K562 (cell line): ENCODE measurements around the gene HSDL2. TPM values are rescaled to one million over a fixed set of nuclear protein-coding genes. Genes with fewer than 3 reads are reported as not detected.

ENCODE experiments used
- ATF2 ChIP-seq: sonication (generic); formaldehyde crosslinking; IDR thresholded peaks from 2 replicates; pipeline ENCODE4 v1.8.1; 2022; ENCODE audit warnings: missing genetic modification reagents
- BACH1 ChIP-seq: fragments of 200-800 bp; sonication (Bioruptor generic); IDR thresholded peaks from 2 replicates; pipeline ENCODE4 v1.6.1; 2016; ENCODE audit warnings: missing genetic modification characterization, missing compliant biosample characterization
- FOXJ2 ChIP-seq: fragments of 200-800 bp; sonication (Bioruptor generic); IDR thresholded peaks from 2 replicates; pipeline ENCODE4 v1.6.1; 2016; ENCODE audit warnings: missing genetic modification characterization, missing compliant biosample characterization
- GTF2B ChIP-seq: IDR thresholded peaks from 2 replicates; pipeline ENCODE4 v1.6.1; 2011; ENCODE audit not compliant: insufficient read length; ENCODE audit errors: extremely low read depth
- GTF3C2 ChIP-seq: IDR thresholded peaks from 3 replicates; pipeline ENCODE4 v1.6.1; 2011; ENCODE audit warnings: borderline replicate concordance, mild to moderate bottlenecking, moderate library complexity; ENCODE audit not compliant: insufficient read length; ENCODE audit errors: extremely low read depth
- HDAC2 ChIP-seq: fragments of 450-650 bp; IDR thresholded peaks from 2 replicates; pipeline ENCODE4 v1.6.1; 2016; ENCODE audit warnings: mild to moderate bottlenecking
- KDM2B ChIP-seq: fragments of 250-450 bp; sonication (Bioruptor Pico); IDR thresholded peaks from 2 replicates; pipeline ENCODE4 v1.8.0; 2021; ENCODE audit warnings: mild to moderate bottlenecking, moderate library complexity
- LEF1 ChIP-seq: fragments of 450-650 bp; IDR thresholded peaks from 2 replicates; pipeline ENCODE4 v1.6.1; 2016; ENCODE audit warnings: mild to moderate bottlenecking
- NCOA6 ChIP-seq: fragments of 450-650 bp; IDR thresholded peaks from 2 replicates; pipeline ENCODE4 v1.6.1; 2017; ENCODE audit warnings: mild to moderate bottlenecking
- NFRKB ChIP-seq: fragments of 450-650 bp; IDR thresholded peaks from 2 replicates; pipeline ENCODE4 v1.6.1; 2016; ENCODE audit warnings: low read depth
- PKNOX1 ChIP-seq: fragments of 450-650 bp; IDR thresholded peaks from 2 replicates; pipeline ENCODE4 v1.6.1; 2016
- RUNX1 ChIP-seq: sonication (generic); IDR thresholded peaks from 2 replicates; pipeline ENCODE4 v1.6.1; 2016; ENCODE audit warnings: antibody characterized with exemption, low read depth
- SIN3A ChIP-seq, 2 experiments: fragments of 150-350 bp in 1 of 2; IDR thresholded peaks; 2 replicates each; pipeline ENCODE4 v1.6.1; 2011 to 2016; ENCODE audit warnings: borderline replicate concordance in 2 of 2, low read depth in 2 of 2, low read length in 2 of 2, mild to moderate bottlenecking in 2 of 2, moderate library complexity in 2 of 2; ENCODE audit not compliant: control insufficient read depth in 1 of 2
- SMARCA4 ChIP-seq: fragments of 450-650 bp; IDR thresholded peaks from 2 replicates; pipeline ENCODE4 v1.6.1; 2016
- TEAD4 ChIP-seq, 2 experiments: sonication (generic) in 1 of 2; formaldehyde crosslinking in 1 of 2; IDR thresholded peaks; 2 replicates each; pipeline versions ENCODE4 v1.6.1 to v1.8.0; 2012 to 2022; ENCODE audit warnings: borderline replicate concordance in 1 of 2, inconsistent platforms in 1 of 2, low read length in 1 of 2, mild to moderate bottlenecking in 1 of 2, missing genetic modification reagents in 1 of 2
- TOE1 ChIP-seq, 2 experiments: fragments of 450-650 bp in 1 of 2; sonication (generic) in 1 of 2; formaldehyde crosslinking in 1 of 2; IDR thresholded peaks; 2 replicates each; pipeline versions ENCODE4 v1.7.1 to v1.8.0; 2016 to 2022; ENCODE audit warnings: borderline replicate concordance in 2 of 2, mild to moderate bottlenecking in 2 of 2, antibody characterized with exemption in 1 of 2, inconsistent platforms in 1 of 2, low read depth in 1 of 2, missing genetic modification reagents in 1 of 2, moderate library complexity in 1 of 2
- USF1 ChIP-seq: sonication (generic); formaldehyde crosslinking; IDR thresholded peaks from 2 replicates; pipeline ENCODE4 v1.9.0; 2022; ENCODE audit warnings: mild to moderate bottlenecking, missing genetic modification reagents
- ZC3H4 ChIP-seq: sonication (generic); formaldehyde crosslinking; IDR thresholded peaks from 2 replicates; pipeline ENCODE4 v1.9.0; 2021; ENCODE audit warnings: missing genetic modification reagents, borderline replicate concordance
- ZNF133 ChIP-seq: fragments of 250-450 bp; sonication (Bioruptor Pico); IDR thresholded peaks from 2 replicates; pipeline ENCODE4 v1.4.0; 2020; ENCODE audit warnings: mild to moderate bottlenecking
- ZNF395 ChIP-seq: fragments of 200-800 bp; sonication (Bioruptor generic); IDR thresholded peaks from 2 replicates; pipeline ENCODE4 v1.6.1; 2017; ENCODE audit warnings: missing genetic modification characterization, missing compliant biosample characterization
- polyA plus RNA-seq, 8 experiments: library from polyadenylated mRNA; depleted of rRNA in 4 of 8; stranded (reverse) in 5 of 8; unstranded in 3 of 8; fragments of >200 nt; fragmentation: Nextera tagmentation in 2 of 8; fragmentation: Illumina TruSeq in 1 of 8; extraction: Ambion mirVana in 2 of 8; extraction: Trizol in 1 of 8; gene quantifications; 2 replicates each; pipeline versions ENCODE4 v1.2.1 to v1.2.3, GENCODE V29; 2011 to 2014; ENCODE audit warnings: inconsistent platforms in 1 of 8, missing spikeins in 1 of 8
- total RNA-seq, 7 experiments: library from RNA; depleted of rRNA in 6 of 7; stranded (reverse); fragments of >200 nt in 6 of 7; fragmentation: Illumina TruSeq in 2 of 7; extraction: Trizol in 2 of 7; gene quantifications; 2 replicates each; pipeline versions ENCODE4 v1.2.1 to v1.2.3, GENCODE V29; 2011 to 2021; ENCODE audit warnings: low replicate concordance in 1 of 7

The HSDL2 gene
- total and polyA plus RNA-seq, 9 of the 15 experiments (the other 6 are each of a cell fraction or from before 2014, with no cell fraction given) = 22.8 to 74.1 (median 35.6) TPM

GRCh38 chr9:112334432-112334841 is 45.5 kb upstream of the HSDL2 start (continued):
- TF ChIP-seq PKNOX1 (peak; percentile 57; the same call in 1 of the 2 replicates), SMARCA4 (0 out of 2 replicates have a peak, but pooled peaks have one; percentile 28), ATF2 (no peak), GTF2B (no peak), BACH1 (no peak), ZC3H4 (CRISPR knock-in tag) (no peak), FOXJ2 (tag) (no peak), ZNF133 (no peak), TEAD4 (IDR thresholded peaks at IDR 0.05; ENCODE audit: low read length) (0 out of 2 replicates have a peak, but pooled peaks have one; percentile 9), TEAD4 (CRISPR knock-in tag; IDR thresholded peaks at IDR 0.05; ENCODE audit: borderline replicate concordance) (no peak), NCOA6 (no peak), HDAC2 (no peak), SIN3A (IDR thresholded peaks at IDR 0.05; ENCODE audit: borderline replicate concordance in 2 of 2, control insufficient read depth in 1 of 2, low read depth in 2 of 2, low read length in 2 of 2) (no peak), NFRKB (no peak), TOE1 (IDR thresholded peaks at IDR 0.05; ENCODE audit: borderline replicate concordance) (0 out of 2 replicates have a peak, but pooled peaks have one; percentile 25), TOE1 (CRISPR knock-in tag; IDR thresholded peaks at IDR 0.05; ENCODE audit: borderline replicate concordance, low read depth) (no peak), ZNF395 (no peak), GTF3C2 (no peak), RUNX1 (no peak), KDM2B (CRISPR knock-in tag) (no peak), LEF1 (no peak), USF1 (CRISPR knock-in tag) (no peak)
